Type B pancreatic cell (in vitro differentiated cells): ENCODE data around the gene PICK1. TPM values are rescaled to one million over a fixed set of nuclear protein-coding genes. Genes with fewer than 3 reads are reported as not detected.
A peak's percentile ranks its signal among the peaks of the same experiment; 100 is the strongest.

ENCODE experiments used
- DNase-seq: peaks from one replicate; pipeline ENCODE4 v3.0.0; 2021; ENCODE audit warnings: mixed read lengths; ENCODE audit not compliant: unreplicated experiment; ENCODE audit errors: extremely low spot score
- H3K27ac Mint-ChIP-seq: 2 replicates; pipeline ENCODE4 v1.8.0; 2021; ENCODE audit warnings: mild to moderate bottlenecking, mixed read lengths
- H3K27me3 Mint-ChIP-seq: 2 replicates; pipeline ENCODE4 v1.8.0; 2021; ENCODE audit warnings: mixed read lengths
- H3K36me3 Mint-ChIP-seq: 2 replicates; pipeline ENCODE4 v1.8.0; 2021; ENCODE audit warnings: mixed read lengths
- H3K4me1 Mint-ChIP-seq: one replicate; pipeline ENCODE4 v1.8.0; 2021; ENCODE audit warnings: mixed read lengths; ENCODE audit not compliant: unreplicated experiment
- H3K4me3 Mint-ChIP-seq: 2 replicates; pipeline ENCODE4 v1.8.0; 2021; ENCODE audit warnings: mild to moderate bottlenecking, mixed read lengths
- H3K9me3 Mint-ChIP-seq: 2 replicates; pipeline ENCODE4 v1.8.0; 2021; ENCODE audit warnings: mixed read lengths
- CTCF ChIP-seq: fragments of 200-600 bp; sonication (generic); conservative IDR thresholded peaks from 2 replicates; pipeline ENCODE4 v1.5.0; 2021; ENCODE audit warnings: antibody characterized with exemption, mild to moderate bottlenecking
- total RNA-seq: library from RNA; stranded (reverse); gene quantifications from 2 replicates; pipeline ENCODE4 v1.2.1, GENCODE V29; 2021; ENCODE audit warnings: low replicate concordance

The PICK1 gene
- total RNA-seq, 1 donor from 2014 or later, result 45.4 TPM

- Mint-ChIP-seq H3K4me3 (no peak overlapping the region), H3K9me3 (no peaks in the 10 kb centered on the region), H3K4me1 (peaks cover 4% of the 10 kb centered on the region), H3K27ac (no peak overlapping the region), H3K36me3 (no peaks in the 10 kb centered on the region), H3K27me3 (no peaks in the 10 kb centered on the region)
- TF ChIP-seq CTCF, result no peak
- no peak for DNase-seq
Measured at GRCh38 chr22:38071421-38072321, 14.5 kb downstream of the PICK1 start.

- no peaks in the 10 kb centered on the region for H3K36me3 Mint-ChIP-seq
Measured at GRCh38 chr22:38072322-38073149, 15.3 kb downstream of the PICK1 start.

GRCh38 chr22:38073150-38074130 lies 16.2 kb downstream of the PICK1 start:
- no peak overlapping the region for H3K4me3 Mint-ChIP-seq
- TF ChIP-seq CTCF, result no peak

More at GRCh38 chr22:38072322-38073149, 15.3 kb downstream of the PICK1 start:
- Mint-ChIP-seq H3K9me3 (no peaks in the 10 kb centered on the region), H3K27ac (no peak overlapping the region), H3K27me3 (no peaks in the 10 kb centered on the region), H3K4me3 (no peak overlapping the region), H3K4me1 (peaks cover 4% of the 10 kb centered on the region)
- no peak for DNase-seq
- TF ChIP-seq CTCF, result no peak

DNA sequence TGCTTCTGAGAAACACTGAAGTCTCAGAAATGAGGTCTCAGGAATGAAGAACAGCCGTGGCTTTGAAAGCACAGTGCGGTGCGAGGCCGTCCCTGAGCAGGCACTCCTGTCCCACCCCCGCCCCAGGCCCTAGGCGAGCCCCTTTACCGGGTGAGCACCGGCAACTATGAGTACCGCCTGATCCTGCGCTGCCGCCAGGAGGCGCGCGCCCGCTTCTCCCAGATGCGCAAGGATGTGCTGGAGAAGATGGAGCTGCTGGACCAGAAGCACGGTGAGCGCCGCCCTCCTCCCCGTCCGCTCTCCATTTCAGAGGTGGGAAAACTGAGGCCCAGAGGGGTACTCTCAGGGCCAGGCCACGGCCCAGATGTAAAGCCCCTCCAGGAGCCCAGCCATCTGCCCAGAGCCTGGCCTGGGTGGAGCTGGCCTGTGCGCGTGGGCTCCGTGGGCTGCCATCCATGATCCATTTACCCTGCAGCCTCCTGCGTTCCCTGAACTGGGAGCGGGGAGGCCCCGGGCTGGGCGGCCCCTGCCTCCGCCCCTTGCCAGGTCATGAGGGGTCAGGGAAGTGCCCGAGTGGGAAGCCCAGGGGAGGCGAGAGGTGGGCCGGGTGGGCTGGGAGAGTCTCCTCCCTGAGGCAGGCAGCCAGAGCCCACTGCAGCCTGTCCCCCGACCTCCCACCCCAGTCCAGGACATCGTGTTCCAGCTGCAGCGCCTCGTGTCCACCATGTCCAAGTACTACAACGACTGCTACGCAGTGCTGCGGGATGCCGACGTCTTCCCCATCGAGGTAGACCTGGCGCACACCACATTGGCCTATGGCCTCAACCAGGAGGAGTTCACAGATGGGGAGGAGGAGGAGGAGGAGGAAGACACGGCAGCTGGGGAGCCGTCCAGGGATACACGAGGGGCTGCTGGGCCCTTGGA lies 17.2 kb downstream of the PICK1 start:
- DNase-seq, result peak; percentile 70
- Mint-ChIP-seq H3K4me3 (no peak overlapping the region), H3K4me1 (peaks cover 4% of the 10 kb centered on the region), H3K36me3 (no peaks in the 10 kb centered on the region), H3K27ac (no peak overlapping the region), H3K9me3 (no peaks in the 10 kb centered on the region), H3K27me3 (no peaks in the 10 kb centered on the region)
- TF ChIP-seq CTCF, result peak; percentile 42

More at GRCh38 chr22:38073150-38074130, 16.2 kb downstream of the PICK1 start:
- no peak for DNase-seq
- Mint-ChIP-seq H3K27ac (no peak overlapping the region), H3K36me3 (no peaks in the 10 kb centered on the region), H3K4me1 (peaks cover 4% of the 10 kb centered on the region), H3K27me3 (no peaks in the 10 kb centered on the region), H3K9me3 (no peaks in the 10 kb centered on the region)
